CD4-positive, alpha-beta T cell treated with Interleukin-2 at 100 ng/mL for 4 hours (primary cell): ENCODE results near the gene KCNK10.

Experiments used
- DNase-seq: peaks from one replicate; pipeline ENCODE4 v3.0.0-alpha.2; 2020; ENCODE audit warnings: low spot score

The KCNK10 gene

DNA sequence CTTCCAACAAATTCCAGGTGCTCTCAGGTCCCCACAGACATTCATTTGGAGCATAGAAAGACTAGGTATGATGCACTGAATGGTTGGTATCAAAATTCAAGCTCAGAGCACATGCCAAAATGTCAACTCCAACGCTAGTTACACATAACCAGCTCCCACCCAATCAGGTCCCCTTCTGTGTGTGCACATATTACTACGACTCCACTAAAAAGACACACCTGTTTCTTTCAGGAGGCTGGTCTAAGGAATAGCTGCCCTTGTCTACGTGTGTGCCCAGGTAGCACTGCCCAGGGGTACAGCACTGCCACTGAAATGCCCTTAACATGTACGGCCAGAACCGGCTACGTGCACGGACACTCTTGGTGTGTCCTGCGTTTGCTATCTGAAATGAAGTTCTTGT lies 138.1 kb downstream of the KCNK10 start:
- no peak for DNase-seq

DNA sequence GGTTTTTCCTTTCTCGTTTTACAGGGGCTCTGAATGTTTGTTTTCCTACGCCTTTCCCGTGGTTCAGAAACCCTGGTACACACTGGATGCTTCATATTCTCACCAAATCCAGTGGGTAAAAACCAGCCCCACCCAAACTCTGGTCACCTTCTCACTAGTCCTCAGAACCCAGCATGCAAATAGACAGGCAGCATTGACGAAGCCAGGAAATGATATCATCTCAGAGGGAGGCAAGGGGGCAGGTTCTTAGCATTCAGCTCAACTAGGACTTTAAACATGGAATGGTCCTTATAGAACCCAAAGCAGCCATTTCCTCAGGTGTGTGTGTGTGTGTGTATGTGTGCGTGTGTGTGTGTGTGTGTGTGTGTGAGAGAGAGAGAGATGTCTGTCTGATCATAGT lies 142.0 kb downstream of the KCNK10 start:
- DNase-seq, result no peak

DNA sequence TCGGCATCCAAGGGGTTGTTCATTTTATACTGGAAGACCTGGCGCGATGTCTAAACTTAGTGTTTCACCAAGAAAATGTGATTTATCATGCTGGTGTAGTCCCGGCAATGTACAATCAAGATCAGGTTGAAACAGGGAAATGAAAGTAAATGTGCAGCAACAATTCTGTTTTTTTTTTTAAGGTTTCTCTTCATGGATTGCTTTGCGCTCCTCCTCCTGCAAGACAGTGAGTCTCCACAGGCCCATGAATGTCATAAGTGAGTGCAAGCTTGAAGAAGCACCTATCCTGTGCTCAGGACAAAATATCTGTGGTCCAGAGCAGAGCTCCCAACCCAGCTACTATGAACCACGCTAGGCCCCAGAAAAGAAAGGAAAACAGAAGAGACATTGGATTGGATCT lies 143.4 kb downstream of the KCNK10 start:
- no peak for DNase-seq

DNA sequence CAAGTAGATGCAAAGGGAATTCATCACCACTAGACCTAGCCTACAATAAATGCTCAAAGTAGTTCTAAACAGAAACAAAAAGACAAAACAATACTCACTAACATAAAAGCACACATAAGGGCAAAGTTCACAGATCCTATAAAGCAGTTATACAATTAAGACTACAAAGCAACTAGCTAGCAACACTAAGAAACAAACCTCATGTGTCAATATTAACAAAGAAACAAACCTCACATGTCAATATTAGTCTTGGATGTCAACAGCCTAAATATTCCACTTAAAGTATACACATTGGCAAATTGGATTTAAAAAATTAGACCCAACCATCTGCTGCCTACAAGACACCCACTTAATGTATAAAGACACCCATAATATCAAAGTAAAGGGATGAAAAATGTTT lies 152.7 kb downstream of the KCNK10 start:
- DNase-seq, result no peak

DNA sequence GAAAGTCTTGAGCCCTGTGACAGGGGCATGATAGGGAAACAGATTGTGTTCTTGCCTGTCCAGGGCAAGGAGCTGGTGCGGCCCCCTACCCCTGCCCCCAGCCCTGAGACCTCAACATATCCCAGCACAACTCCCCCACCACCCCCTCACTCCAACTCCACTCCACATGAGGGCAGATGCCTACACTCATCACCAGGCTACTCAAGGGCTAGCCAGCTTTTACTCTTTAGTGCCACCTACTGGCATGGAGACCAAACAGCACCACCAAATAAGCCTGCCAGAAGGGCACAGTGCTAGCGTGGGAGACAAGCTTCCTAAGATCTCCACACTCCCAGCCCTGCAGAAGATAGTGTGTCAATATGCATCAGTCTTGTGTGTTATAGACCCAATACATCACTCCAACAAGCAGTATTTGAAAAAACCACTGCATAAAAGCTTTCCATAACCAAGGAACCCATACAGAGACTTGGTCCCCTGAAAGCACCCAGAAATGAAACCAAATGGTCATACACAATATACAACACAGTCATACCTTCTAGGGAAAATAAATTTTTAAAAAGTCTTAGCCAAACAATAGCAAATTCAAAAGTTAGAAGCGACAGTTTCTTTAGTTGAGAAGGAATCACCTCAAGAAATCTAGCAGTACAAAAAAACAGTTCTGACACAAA lies 154.4 kb downstream of the KCNK10 start:
- peak; percentile 78 for DNase-seq

DNA sequence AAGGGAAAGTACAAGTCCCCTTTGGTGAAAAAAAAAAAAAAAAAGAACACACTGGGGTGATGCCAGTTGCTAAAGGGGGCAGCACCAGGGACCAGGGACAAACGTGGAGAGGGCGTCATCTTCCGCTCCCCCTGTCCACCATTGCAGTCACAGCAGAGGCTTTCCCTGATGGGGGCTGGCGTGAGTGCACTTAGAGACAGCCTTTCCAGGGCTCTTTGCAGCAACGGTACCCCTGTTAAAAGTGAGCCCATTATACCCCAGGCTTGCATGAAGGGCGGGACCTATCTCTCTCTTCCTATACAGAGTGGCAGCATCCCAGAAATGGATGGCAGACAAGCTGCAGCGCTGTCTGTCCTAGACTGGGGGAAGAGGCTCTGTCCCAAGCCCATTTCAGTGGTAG lies 155.0 kb downstream of the KCNK10 start:
- no peak for DNase-seq

DNA sequence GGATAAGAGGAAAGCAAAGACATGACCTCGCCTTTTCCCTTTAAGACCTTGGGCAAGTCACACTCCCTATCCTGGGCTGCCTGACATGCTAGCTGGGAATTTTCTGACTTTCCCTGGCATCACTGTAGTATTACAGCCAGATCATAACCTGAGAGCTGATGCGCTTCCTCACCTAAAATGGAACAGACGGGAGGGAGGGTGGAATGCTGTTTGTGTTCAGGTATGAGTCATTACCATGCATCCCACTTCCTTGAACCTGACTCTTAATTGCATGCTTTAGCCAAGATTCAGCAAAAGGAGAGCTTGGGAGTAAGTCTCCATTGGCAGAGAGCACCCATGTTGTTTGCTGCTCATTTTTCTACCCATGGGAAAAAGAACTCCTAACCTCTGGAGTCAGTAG lies 156.5 kb downstream of the KCNK10 start:
- DNase-seq, result no peak

DNA sequence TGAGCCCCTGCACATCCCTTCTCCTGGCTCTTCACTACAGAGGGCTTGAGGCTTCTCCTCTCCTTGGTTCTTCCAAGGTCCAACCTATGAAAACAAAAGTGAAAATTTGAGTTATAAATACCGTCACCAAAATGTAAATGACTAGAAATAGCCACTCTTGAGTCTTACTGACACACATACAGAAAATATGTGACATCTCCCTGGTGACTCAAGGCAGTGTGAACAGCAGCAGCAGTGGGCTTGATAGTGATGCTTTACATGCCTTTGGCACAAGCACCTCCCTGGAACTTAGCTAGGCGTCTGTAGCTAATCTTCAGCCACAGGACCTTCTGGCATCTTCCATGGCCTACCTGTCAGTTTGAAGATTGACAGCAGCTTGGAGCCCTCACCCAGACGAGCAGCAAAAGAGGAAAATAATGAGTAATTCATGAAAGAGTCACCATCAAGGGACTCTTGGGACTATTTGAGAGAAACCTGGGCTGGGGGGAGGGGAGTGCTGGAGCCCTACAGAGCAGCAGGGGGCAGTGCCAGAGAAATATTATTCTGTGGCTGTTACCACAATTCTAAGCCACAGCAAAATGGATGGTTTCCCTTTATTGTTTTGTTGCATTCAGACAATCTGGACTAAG lies 158.0 kb downstream of the KCNK10 start:
- no peak for DNase-seq

DNA sequence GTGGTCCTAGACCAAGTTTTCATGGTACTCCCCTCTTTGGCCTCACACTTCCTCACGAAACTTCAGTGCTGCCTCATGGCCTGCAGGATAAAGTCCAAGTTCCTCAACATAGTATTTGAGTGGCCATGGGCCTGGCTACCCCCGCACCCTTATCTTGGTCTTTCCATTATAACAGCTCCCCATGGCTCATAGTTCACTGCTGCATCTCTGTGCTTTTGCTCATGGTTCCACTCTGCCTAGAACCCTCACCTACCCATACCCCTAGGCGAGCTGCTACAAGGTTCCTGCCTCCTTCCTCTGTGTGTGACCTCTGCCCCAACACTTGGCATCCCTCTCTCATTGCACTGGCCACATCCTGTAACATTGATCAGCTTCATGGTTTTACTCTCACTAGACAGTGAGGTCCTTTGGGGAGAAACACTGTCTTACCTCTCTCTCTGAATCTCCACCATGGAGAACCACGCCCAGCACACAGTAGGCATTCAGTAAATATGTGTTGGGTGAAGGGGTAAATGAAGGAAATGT lies 159.3 kb downstream of the KCNK10 start:
- DNase-seq, result no peak

DNA sequence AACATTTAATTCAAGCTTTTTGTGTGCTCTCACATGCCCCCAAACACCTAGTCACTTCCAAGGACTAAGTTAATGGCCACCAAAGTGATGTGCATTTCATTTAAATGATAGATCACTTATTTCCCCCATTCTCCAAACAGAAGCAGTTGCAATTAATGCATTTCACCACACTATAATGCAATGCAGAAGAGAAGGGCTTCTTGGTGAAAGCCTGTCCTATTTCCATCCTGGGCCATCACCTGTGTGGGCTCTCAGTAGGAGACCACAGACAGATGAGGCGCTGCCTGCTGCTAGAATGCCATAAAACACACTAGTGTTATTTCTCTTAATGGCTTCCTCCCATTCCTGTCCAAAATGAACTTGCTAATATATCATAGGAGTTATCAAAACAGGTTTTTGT lies 166.9 kb downstream of the KCNK10 start:
- no peak for DNase-seq

DNA sequence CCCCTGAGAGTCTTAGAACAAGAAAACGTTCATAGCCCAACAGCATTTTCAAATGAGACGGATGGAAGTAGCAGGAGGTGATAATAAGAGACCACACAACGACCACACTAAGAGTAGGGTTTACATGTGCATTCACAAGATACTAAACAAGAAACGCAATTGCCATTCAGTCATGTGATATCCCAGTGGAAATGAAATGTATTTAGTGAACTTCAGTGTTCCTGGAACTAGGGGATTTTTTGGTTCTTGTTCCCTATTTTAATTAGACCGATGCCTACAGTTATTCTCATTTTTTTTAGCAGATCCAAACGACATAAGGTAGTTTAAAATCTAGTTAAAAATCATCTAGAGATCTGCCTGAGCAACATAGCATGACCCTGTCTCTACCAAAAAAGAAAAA lies 168.1 kb downstream of the KCNK10 start:
- no peak for DNase-seq

DNA sequence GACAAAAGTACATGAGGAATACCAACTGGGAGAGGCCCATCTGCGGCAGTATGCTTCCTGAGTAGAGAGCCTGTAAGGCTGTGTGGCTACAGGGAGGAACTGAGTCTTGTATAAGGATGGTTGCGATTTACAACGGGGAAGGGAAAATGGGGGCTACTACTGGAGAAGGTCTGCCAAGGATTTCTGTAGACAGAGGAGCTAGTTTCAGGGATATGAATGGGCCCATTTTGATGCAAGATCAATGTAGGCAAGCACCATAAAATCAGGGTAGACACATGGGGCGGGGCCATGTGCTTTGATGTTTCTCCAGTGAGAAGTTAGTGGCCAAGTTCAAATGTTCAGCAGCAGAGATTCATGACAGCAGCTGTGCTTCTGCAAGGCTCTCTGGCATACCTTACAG lies 168.7 kb downstream of the KCNK10 start:
- DNase-seq, result no peak

DNA sequence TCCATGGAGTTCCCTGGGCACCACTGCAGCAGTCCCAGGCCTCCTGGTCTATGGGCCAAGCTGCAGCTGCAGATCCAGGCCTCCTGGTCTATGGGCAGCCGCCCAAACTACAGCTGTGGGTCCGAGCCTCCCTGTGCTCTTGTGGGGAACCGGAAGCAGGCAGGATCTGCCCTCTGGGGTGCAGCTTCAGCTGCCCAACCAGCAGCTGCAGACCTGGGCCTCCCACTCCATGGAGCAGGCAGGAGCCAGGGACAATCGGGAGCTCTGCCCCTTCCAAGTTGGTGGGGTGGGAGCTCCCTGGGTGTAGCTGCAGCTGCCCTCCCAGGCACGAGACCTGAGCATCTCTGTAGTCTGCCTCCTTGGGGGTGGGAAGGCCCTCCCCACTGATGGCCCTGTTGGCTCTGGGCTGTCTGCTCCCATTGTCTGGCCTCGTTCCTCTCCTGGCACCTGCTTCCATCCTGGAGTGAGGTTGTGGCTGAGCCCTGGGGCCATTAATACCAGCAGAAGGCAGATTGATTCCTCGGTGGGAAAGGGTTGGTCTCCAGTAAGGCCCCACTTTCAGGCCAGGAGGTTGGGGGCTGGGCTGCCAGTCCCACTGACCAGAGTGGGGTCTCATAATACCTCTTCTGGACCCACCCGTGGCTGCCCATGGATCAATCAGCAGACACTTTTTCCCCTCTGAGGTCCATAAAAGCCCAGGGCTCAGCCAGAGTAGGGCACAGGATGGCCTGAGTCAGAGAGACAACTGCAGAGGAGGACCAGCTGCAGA lies 176.0 kb downstream of the KCNK10 start:
- DNase-seq, result no peak

DNA sequence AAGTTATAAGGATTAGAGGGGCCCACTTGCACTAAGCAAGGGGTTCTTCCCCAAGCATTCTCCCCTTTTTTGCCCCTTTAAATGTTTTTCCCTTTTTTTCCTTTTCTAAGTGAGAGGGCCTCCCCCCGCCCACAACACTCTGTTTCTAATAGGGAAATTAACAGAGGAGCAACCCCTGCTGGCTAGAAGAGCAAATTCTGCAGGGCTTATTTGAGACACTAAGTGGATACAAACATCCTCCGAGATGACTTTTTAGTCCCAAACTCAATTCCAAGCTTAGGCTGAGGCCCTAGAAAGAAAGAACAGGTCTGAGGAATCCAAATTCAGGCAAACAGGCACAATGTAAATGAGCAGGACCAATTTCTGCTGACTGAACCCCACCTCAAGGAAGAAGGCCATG lies 179.3 kb downstream of the KCNK10 start:
- DNase-seq, result no peak

DNA sequence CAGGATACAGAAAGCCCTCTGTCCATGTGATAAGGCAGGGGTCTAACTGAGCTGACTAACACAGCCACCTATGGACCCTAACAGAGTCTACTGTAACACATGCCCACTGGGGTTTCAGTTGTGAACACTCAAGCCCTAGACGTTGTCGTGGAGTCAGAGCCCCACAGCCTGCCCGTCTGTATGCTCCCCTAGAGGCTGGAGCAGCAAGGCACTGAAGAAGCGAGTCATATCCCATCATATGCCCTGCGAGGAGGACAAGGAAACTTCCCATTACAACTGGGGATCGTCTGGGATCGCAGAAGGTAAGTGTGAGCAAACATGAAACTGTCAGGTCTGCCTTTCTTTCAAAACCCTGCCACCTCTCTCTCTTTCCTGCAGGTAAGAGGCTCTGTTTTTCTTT lies 180.1 kb downstream of the KCNK10 start:
- DNase-seq, result no peak

DNA sequence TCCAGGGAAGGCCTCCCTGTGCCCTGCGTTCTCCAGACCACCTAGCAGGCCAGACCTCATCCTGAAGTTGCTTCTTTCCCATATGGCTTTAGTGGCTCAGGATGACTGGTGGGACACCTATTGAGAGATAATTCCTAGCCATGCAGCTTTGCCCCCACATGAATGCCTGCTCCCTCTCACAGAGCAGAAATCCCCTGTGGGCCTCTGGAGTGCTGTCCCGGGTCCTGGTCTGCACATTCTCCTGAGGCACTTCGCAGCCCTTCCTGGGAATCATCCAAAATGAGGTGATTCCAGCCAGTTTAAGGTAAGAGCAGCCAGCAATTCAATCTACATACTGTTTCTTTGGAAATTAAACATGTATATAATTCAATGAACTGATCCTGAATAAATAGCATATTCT lies 182.2 kb downstream of the KCNK10 start:
- no peak for DNase-seq

DNA sequence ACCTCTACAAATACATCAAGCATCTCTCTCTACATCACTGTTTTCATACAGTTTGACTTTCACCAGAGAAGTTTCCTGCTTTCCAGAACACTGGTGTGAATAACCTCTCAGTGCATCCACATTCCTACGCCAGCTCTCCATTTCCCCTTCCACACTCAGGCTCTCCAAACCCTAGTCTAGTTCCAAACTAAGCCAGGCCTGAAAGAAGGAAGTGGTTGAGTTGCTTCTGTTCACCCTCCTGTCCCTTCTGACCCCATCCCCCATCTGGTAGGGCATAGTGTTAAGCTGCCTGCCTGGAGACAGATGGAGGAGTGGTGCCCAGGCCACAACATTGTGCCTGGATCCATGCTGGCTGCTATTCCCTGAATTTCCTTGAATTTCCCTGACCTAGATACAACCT lies 185.7 kb downstream of the KCNK10 start:
- no peak for DNase-seq
